ENCODE measurements around the gene GUCY1B1.

DNA sequence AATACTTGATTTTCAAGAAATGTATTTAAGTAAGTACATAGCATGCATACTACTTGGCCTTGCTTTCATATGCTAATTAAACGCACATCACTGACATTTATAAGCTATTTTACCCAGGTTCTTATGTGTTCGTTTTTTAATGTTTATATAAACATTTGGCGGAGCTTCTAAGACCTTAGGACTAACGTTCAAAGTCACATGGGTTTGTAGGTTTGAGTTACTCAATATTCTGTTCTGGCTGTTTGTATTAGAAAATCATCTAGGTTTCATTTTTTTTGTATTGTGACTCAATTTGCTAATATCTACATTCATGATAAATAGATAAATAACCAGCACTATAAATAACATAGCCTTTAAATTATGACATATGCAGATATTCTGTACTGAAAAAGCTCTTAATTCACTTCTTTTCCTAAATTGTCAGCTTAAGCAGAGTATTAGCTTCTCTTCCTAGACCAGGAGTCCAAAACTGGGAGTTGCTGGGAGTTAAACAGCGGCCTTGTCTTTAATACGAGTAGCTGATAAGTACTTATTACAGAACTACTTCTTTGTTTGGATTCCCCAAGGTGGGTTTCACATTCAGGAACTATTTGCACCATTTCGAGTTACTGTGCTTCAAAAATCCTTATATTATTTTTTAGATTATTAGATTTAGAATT, 42.0 kb downstream of the GUCY1B1 start:
- TF ChIP-seq EP300 (IDR thresholded peaks at IDR 0.05) = no peak
- no peak for TF ChIP-seq POLR2A (IDR thresholded peaks at IDR 0.05; ENCODE audit: low read length)
- no peak for TF ChIP-seq CEBPB (IDR thresholded peaks at IDR 0.05)
